CD14-positive monocyte (primary cell): ENCODE measurements around the gene LTO1. TPM values are rescaled to one million over a fixed set of nuclear protein-coding genes. Genes with fewer than 3 reads are reported as not detected.

Source experiments
- DNase-seq, 3 donors: peaks; one replicate each; pipeline ENCODE4 v3.0.0-alpha.2; 2011 to 2022
- H2AFZ ChIP-seq: 2 replicates; pipeline ENCODE4 v1.6.0; 2012; ENCODE audit warnings: mild to moderate bottlenecking, low read depth, low read length, inconsistent platforms; ENCODE audit not compliant: insufficient read depth, poor library complexity, severe bottlenecking
- H3K27ac ChIP-seq, 2 donors: 1 replicate in 1 of 2; 2 replicates in 1 of 2; pipeline ENCODE4 v1.5.1; 2012 to 2013; ENCODE audit warnings: low read length in 2 of 2, control low read depth in 1 of 2, inconsistent platforms in 1 of 2, low read depth in 1 of 2, mild to moderate bottlenecking in 1 of 2
- H3K27me3 ChIP-seq, 2 donors: one replicate each; pipeline versions ENCODE4 v1.6.0 to v1.6.1; 2011 to 2013; ENCODE audit warnings: low read length in 2 of 2; ENCODE audit not compliant: control insufficient read depth in 2 of 2, insufficient read depth in 2 of 2
- H3K36me3 ChIP-seq, 2 donors: replicated peaks in 1 of 2; 1 replicate in 1 of 2; 2 replicates in 1 of 2; pipeline versions ENCODE4 v1.5.1 to v1.6.1; 2012 to 2013; ENCODE audit warnings: low read length in 2 of 2, control low read depth in 1 of 2, inconsistent platforms in 1 of 2, mild to moderate bottlenecking in 1 of 2; ENCODE audit not compliant: insufficient read depth in 2 of 2, control insufficient read depth in 1 of 2
- H3K4me1 ChIP-seq, 2 donors: 1 replicate in 1 of 2; 2 replicates in 1 of 2; pipeline versions ENCODE4 v1.5.1 to v1.6.1; 2012 to 2013; ENCODE audit warnings: low read length in 2 of 2, control low read depth in 1 of 2, inconsistent platforms in 1 of 2, mild to moderate bottlenecking in 1 of 2, moderate library complexity in 1 of 2; ENCODE audit not compliant: insufficient read depth in 2 of 2, control insufficient read depth in 1 of 2
- H3K4me2 ChIP-seq: replicated peaks from 2 replicates; pipeline ENCODE3; 2012; ENCODE audit warnings: low read length, moderate library complexity, mild to moderate bottlenecking; ENCODE audit not compliant: poor library complexity, severe bottlenecking; ENCODE audit errors: extremely low read depth
- H3K4me3 ChIP-seq, 3 experiments: fragments of 200-600 bp in 1 of 3; sonication (generic) in 1 of 3; replicated peaks in 1 of 3; 1 replicate in 2 of 3; 2 replicates in 1 of 3; pipeline ENCODE4 v1.5.1; 2011 to 2013; ENCODE audit warnings: low read length in 3 of 3, mild to moderate bottlenecking in 3 of 3, control low read depth in 2 of 3, low read depth in 2 of 3, inconsistent platforms in 1 of 3, moderate library complexity in 1 of 3
- H3K79me2 ChIP-seq: 2 replicates; pipeline ENCODE4 v1.6.0; 2012; ENCODE audit warnings: mild to moderate bottlenecking, control low read depth, inconsistent platforms, low read length, moderate library complexity; ENCODE audit not compliant: insufficient read depth
- H3K9ac ChIP-seq: 2 replicates; pipeline ENCODE4 v1.6.0; 2017; ENCODE audit warnings: low read length, mild to moderate bottlenecking; ENCODE audit not compliant: insufficient read depth, poor library complexity, severe bottlenecking
- H3K9me3 ChIP-seq, 2 donors: replicated peaks in 1 of 2; 1 replicate in 1 of 2; 2 replicates in 1 of 2; pipeline versions ENCODE4 v1.5.1 to v1.6.1; 2012 to 2013; ENCODE audit warnings: low read length in 2 of 2, control low read depth in 1 of 2; ENCODE audit not compliant: control insufficient read depth in 1 of 2, insufficient read depth in 1 of 2
- H4K20me1 ChIP-seq: 2 replicates; pipeline ENCODE4 v1.6.0; 2012; ENCODE audit warnings: mild to moderate bottlenecking, low read length, control low read depth, moderate library complexity; ENCODE audit not compliant: insufficient read depth
- H3K27ac Mint-ChIP-seq, 7 donors: one replicate each; pipeline ENCODE4 v1.8.0; 2020; ENCODE audit warnings: mild to moderate bottlenecking in 7 of 7, mixed read lengths in 7 of 7, moderate library complexity in 6 of 7, inconsistent platforms in 2 of 7
- H3K27me3 Mint-ChIP-seq, 3 donors: one replicate each; pipeline ENCODE4 v1.8.0; 2021 to 2022; ENCODE audit warnings: low read depth in 3 of 3, mild to moderate bottlenecking in 3 of 3, mixed read lengths in 3 of 3, moderate library complexity in 3 of 3, inconsistent platforms in 1 of 3
- H3K36me3 Mint-ChIP-seq, 2 donors: one replicate each; pipeline ENCODE4 v1.8.0; 2020; ENCODE audit warnings: mixed read lengths in 2 of 2, inconsistent platforms in 1 of 2, mild to moderate bottlenecking in 1 of 2
- H3K4me1 Mint-ChIP-seq: one replicate; pipeline ENCODE4 v1.8.0; 2020; ENCODE audit warnings: mild to moderate bottlenecking, mixed read lengths
- H3K4me3 Mint-ChIP-seq, 2 donors: one replicate each; pipeline ENCODE4 v1.8.0; 2020; ENCODE audit warnings: mild to moderate bottlenecking in 2 of 2, mixed read lengths in 2 of 2, moderate library complexity in 1 of 2
- H3K9me3 Mint-ChIP-seq, 7 donors: one replicate each; pipeline ENCODE4 v1.8.0; 2020 to 2022; ENCODE audit warnings: mixed read lengths in 7 of 7, mild to moderate bottlenecking in 6 of 7, moderate library complexity in 6 of 7, inconsistent platforms in 2 of 7
- WGBS: methylation state at CpG from one replicate; pipeline ENCODE4 v1.1.5; 2013; ENCODE audit warnings: missing lambda C conversion rate; ENCODE audit not compliant: insufficient coverage; 5-methylcytosine and 5-hydroxymethylcytosine counted together
- intact Hi-C, 2 donors: fragments of 100-400 bp; cut with micrococcal nuclease; formaldehyde crosslinking; loops; one replicate each; pipeline versions ENCODE4 v1.15.0 to v1.15.1; 2023
- polyA plus RNA-seq, 3 donors: library from polyadenylated mRNA; depleted of rRNA in 1 of 3; unstranded in 2 of 3; stranded (reverse) in 1 of 3; fragments of 300-500 nt in 2 of 3; fragments of >200 nt in 1 of 3; fragmentation: Illumina TruSeq in 2 of 3; gene quantifications; 1 replicate in 2 of 3; 2 replicates in 1 of 3; pipeline ENCODE4 v1.2.3, GENCODE V29; 2012 to 2021
- TF ChIP-seq, protein P1 (sequence below): fragments of 200-600 bp; IDR thresholded peaks from one replicate; pipeline ENCODE4 v1.8.0; 2022; ENCODE audit warnings: antibody characterized with exemption, mild to moderate bottlenecking

LTO1 gene
- polyA plus RNA-seq, 3 donors: 3.9 to 27.1 (median 5.2) TPM

DNA sequence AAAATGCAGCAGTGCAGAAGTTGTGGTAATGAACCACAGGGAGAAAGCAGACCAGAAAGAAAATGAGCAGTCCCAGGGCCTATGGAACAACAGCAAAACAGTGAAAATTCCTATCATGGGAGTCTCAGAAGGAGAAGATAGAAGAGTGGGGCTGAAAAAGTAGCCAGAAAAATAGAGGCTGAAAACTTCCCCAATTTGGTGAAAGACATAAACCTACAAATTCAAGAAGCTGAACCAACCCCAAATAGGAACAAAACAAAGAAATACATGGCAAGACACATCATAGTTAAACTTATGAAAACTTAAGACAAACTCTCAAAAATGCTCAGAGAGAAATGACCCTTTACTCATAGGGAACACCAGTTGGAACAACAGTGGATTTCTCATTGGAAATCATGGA is 17.3 kb upstream of the LTO1 start:
- DNase-seq: no peak
- intact Hi-C loops: loop anchor here in 1 of 2 donors (2.0 kb wide), 1 partner anchor 194 kb away; no protein-coding TSS in a partner anchor
- Histone ChIP-seq H3K27ac (no peak overlapping the region), H3K79me2 (no peaks in the 10 kb centered on the region), H3K4me1 (no peaks in the 10 kb centered on the region), H2AFZ (no peak overlapping the region), H4K20me1 (no peaks in the 10 kb centered on the region), H3K4me3 (no peak overlapping the region), H3K27me3 (no peaks in the 10 kb centered on the region), H3K36me3 (no peaks in the 10 kb centered on the region), H3K9ac (no peak overlapping the region), H3K9me3 (no peaks in the 10 kb centered on the region), H3K4me2 (no peak overlapping the region)
- Mint-ChIP-seq H3K9me3 (peaks cover 4 to 19% (median 10%) of the 10 kb centered on the region in 7 donors), H3K27me3 (peaks cover 4 to 55% (median 21%) of the 10 kb centered on the region in 3 donors), H3K36me3 (no peaks in the 10 kb centered on the region), H3K27ac (no peak overlapping the region), H3K4me1 (no peaks in the 10 kb centered on the region), H3K4me3 (no peak overlapping the region)
- TF ChIP-seq, protein P1, sequence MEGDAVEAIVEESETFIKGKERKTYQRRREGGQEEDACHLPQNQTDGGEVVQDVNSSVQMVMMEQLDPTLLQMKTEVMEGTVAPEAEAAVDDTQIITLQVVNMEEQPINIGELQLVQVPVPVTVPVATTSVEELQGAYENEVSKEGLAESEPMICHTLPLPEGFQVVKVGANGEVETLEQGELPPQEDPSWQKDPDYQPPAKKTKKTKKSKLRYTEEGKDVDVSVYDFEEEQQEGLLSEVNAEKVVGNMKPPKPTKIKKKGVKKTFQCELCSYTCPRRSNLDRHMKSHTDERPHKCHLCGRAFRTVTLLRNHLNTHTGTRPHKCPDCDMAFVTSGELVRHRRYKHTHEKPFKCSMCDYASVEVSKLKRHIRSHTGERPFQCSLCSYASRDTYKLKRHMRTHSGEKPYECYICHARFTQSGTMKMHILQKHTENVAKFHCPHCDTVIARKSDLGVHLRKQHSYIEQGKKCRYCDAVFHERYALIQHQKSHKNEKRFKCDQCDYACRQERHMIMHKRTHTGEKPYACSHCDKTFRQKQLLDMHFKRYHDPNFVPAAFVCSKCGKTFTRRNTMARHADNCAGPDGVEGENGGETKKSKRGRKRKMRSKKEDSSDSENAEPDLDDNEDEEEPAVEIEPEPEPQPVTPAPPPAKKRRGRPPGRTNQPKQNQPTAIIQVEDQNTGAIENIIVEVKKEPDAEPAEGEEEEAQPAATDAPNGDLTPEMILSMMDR: no peak

DNA sequence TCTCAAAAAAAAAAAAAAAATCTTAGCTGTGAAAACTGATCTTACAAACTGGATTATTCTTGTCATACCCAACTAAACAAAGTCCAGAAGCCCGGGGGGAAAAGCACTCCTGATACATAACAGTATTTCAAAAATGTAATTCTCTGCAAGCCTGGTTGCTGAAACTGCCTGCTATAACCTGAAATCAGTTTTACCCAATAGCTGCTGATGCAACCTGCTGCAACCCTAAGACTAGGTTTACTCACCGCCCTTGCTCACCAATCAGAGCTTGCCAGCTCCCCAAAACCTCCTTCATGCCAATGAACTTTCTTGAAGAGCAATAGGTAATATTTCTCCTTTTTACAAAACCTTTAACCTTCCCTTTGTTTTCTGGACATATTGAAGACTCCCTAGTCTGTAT is 16.3 kb upstream of the LTO1 start:
- Histone ChIP-seq H2AFZ (no peak overlapping the region), H3K4me3 (no peak overlapping the region), H3K9me3 (no peaks in the 10 kb centered on the region), H3K4me1 (no peaks in the 10 kb centered on the region), H3K27me3 (peaks cover 0 to 8% of the 10 kb centered on the region in 2 donors), H3K4me2 (no peak overlapping the region), H3K36me3 (no peaks in the 10 kb centered on the region), H3K27ac (no peak overlapping the region), H4K20me1 (no peaks in the 10 kb centered on the region), H3K9ac (no peak overlapping the region), H3K79me2 (no peaks in the 10 kb centered on the region)
- no peak for DNase-seq
- no peaks in the 10 kb centered on the region for H3K36me3 Mint-ChIP-seq
- H3K9me3 Mint-ChIP-seq: peaks cover 4 to 19% (median 10%) of the 10 kb centered on the region in 7 donors
- TF ChIP-seq, protein P1: no peak
- WGBS: 100% methylated on average over 2 of the region's 2 CpGs
- no peak overlapping the region for H3K27ac Mint-ChIP-seq
- no peaks in the 10 kb centered on the region for H3K4me1 Mint-ChIP-seq
- peak overlapping the region in 1 of 2 donors; percentile 14 for H3K4me3 Mint-ChIP-seq
- peaks cover 10 to 64% (median 26%) of the 10 kb centered on the region in 3 donors for H3K27me3 Mint-ChIP-seq
- intact Hi-C loops: no loop called here
